ENCODE results near the gene RNF41. TPM values are rescaled to one million over a fixed set of nuclear protein-coding genes. Genes with fewer than 3 reads are reported as not detected.

The RNF41 gene
- total and polyA plus RNA-seq, 2 of the 13 experiments (the other 11 are each of a cell fraction or from before 2014, with no cell fraction given): 27.1 to 39.4 TPM

DNA sequence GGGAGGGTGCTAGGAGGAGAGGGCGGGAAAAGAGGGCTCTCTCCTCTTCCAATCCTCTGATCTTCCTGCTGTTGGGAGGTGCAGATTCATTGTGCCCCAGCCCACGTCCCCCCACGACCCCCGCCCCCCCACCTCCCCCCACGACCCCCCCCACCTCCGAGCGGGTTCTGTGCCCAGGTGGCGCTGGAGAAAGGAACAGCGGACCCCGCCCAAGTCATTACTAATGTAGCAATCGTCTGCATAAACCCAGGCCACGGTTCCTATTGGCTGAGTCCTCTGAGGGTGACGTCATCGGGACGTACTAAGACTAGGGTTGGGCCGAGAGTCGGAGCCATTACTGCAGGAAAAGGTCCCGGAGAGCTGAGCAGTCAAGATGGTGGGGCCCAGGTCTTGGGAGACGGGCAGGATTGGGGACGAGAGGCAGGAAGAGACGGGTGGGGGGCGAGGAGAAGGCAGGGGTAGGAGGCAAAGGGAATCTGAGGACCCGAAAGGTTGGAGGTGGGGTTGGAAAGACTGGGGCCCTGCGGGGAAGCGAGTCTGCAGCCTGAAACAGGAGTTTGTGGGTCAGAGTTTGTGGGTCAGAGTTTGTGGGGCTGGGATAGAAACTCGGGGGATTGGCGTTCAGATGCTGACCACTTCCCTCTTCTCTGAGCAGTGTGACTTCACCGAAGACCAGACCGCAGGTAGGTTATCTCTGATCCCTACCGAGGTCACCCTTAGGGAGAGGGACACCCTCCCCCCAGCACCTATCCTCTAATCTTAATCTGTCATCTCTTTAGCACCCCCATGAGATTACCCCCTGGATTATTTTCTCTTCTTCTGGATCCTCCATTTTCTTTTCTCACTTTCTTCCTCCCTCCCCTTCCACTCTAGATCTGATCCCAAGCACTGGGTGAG lies 63.4 kb downstream of the RNF41 start, which contains the start of gene MYL6 (continued):
- TF ChIP-seq ZNF883 (CRISPR knock-in tag; IDR thresholded peaks at IDR 0.05; ENCODE audit: not compliant biosample characterization) (peak; percentile 52), ZNF253 (CRISPR knock-in tag; IDR thresholded peaks at IDR 0.05; ENCODE audit: borderline replicate concordance) (peak; percentile 77; the same call in 1 of the 2 replicates), AKNA (CRISPR knock-in tag; IDR thresholded peaks at IDR 0.05; ENCODE audit: borderline replicate concordance) (no peak), RBFOX2 (IDR thresholded peaks at IDR 0.05; ENCODE audit: low read depth, low read length) (peak; percentile 60), HOXA7 (CRISPR knock-in tag; IDR thresholded peaks at IDR 0.05) (no peak), GPN1 (CRISPR knock-in tag; IDR thresholded peaks at IDR 0.05; ENCODE audit: borderline replicate concordance) (no peak), ZNF563 (CRISPR knock-in tag; IDR thresholded peaks at IDR 0.05) (0 out of 2 replicates have a peak, but pooled peaks have one; percentile 18), HMGA1 (CRISPR knock-in tag; conservative IDR thresholded peaks at IDR 0.05) (no peak), ZBTB25 (CRISPR knock-in tag; IDR thresholded peaks at IDR 0.05) (no peak), IRX3 (CRISPR knock-in tag; IDR thresholded peaks at IDR 0.05; ENCODE audit: borderline replicate concordance, low read depth) (0 out of 2 replicates have a peak, but pooled peaks have one; percentile 5), ZFY (CRISPR knock-in tag; IDR thresholded peaks at IDR 0.05) (peak; percentile 55), ZNF580 (CRISPR knock-in tag; IDR thresholded peaks at IDR 0.05; ENCODE audit: borderline replicate concordance, low read depth) (peak; percentile 35; the same call in 1 of the 2 replicates), GLI4 (CRISPR knock-in tag; IDR thresholded peaks at IDR 0.05; ENCODE audit: borderline replicate concordance) (0 out of 2 replicates have a peak, but pooled peaks have one; percentile 51), CBFB (CRISPR knock-in tag; IDR thresholded peaks at IDR 0.05) (no peak)
- TF ChIP-seq, protein P1, sequence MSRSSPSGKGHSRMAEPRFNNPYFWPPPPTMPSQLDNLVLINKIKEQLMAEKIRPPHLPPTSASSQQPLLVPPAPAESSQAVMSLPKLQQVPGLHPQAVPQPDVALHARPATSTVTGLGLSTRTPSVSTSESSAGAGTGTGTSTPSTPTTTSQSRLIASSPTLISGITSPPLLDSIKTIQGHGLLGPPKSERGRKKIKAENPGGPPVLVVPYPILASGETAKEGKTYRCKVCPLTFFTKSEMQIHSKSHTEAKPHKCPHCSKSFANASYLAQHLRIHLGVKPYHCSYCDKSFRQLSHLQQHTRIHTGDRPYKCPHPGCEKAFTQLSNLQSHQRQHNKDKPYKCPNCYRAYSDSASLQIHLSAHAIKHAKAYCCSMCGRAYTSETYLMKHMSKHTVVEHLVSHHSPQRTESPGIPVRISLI (CRISPR knock-in tag; IDR thresholded peaks at IDR 0.05; ENCODE audit: borderline replicate concordance): no peak
- TF ChIP-seq, protein P2, sequence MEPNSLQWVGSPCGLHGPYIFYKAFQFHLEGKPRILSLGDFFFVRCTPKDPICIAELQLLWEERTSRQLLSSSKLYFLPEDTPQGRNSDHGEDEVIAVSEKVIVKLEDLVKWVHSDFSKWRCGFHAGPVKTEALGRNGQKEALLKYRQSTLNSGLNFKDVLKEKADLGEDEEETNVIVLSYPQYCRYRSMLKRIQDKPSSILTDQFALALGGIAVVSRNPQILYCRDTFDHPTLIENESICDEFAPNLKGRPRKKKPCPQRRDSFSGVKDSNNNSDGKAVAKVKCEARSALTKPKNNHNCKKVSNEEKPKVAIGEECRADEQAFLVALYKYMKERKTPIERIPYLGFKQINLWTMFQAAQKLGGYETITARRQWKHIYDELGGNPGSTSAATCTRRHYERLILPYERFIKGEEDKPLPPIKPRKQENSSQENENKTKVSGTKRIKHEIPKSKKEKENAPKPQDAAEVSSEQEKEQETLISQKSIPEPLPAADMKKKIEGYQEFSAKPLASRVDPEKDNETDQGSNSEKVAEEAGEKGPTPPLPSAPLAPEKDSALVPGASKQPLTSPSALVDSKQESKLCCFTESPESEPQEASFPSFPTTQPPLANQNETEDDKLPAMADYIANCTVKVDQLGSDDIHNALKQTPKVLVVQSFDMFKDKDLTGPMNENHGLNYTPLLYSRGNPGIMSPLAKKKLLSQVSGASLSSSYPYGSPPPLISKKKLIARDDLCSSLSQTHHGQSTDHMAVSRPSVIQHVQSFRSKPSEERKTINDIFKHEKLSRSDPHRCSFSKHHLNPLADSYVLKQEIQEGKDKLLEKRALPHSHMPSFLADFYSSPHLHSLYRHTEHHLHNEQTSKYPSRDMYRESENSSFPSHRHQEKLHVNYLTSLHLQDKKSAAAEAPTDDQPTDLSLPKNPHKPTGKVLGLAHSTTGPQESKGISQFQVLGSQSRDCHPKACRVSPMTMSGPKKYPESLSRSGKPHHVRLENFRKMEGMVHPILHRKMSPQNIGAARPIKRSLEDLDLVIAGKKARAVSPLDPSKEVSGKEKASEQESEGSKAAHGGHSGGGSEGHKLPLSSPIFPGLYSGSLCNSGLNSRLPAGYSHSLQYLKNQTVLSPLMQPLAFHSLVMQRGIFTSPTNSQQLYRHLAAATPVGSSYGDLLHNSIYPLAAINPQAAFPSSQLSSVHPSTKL (CRISPR knock-in tag; IDR thresholded peaks at IDR 0.05): no peak

Measured in HepG2 (cell line).